Measurements from ENCODE around the gene RCCD1.

DNA sequence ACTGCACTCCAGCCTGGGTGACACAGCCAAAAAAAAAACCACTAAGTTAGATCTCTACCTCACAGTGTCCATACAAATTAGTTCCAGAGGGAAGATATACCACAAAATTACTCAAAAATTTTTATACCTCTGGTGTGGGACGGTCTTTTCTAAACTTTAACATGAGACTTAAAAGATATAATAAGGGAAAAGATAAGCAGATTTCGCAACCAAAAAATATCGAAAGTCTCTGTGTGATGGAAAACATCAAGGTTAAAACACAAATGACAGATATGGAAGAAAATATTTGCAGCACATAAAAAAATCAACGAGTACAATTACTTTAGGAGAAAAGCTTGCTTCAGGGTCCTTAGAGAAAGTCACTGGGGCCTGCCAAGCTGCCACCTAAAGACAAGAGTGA is 32.8 kb upstream of the RCCD1 start:
- TF ChIP-seq CTCF (conservative IDR thresholded peaks at IDR 0.05; ENCODE audit: low read length) = no peak
- TF ChIP-seq EZH2phosphoT487 (IDR thresholded peaks at IDR 0.05; ENCODE audit: borderline replicate concordance) = no peak

Data from Loucy (cell line).